Activated naive CD4-positive, alpha-beta T cell treated with anti-CD3 and anti-CD28 coated beads for 36 hours (primary cell): ENCODE results near the gene SLC26A6. TPM values are rescaled to one million over a fixed set of nuclear protein-coding genes. Genes with fewer than 3 reads are reported as not detected.

Source experiments
- CTCF ChIA-PET: fragments of 350-600 bp; sonication (Branson Sonifier 250); formaldehyde crosslinking; loops from one replicate; lab custom pipeline; 2021; ENCODE audit warnings: antibody characterized with exemption; lab: Charles Lee
- DNase-seq: peaks from one replicate; pipeline ENCODE4 v3.0.0-alpha.2; 2020
- H3K27ac Mint-ChIP-seq: one replicate; pipeline ENCODE4 v1.8.0; 2021; ENCODE audit warnings: mild to moderate bottlenecking, mixed read lengths
- H3K27me3 Mint-ChIP-seq: one replicate; pipeline ENCODE4 v1.8.0; 2021; ENCODE audit warnings: low read depth, mixed read lengths
- H3K36me3 Mint-ChIP-seq: one replicate; pipeline ENCODE4 v1.8.0; 2021; ENCODE audit warnings: low read depth, mixed read lengths
- H3K4me1 Mint-ChIP-seq: one replicate; pipeline ENCODE4 v1.8.0; 2021; ENCODE audit warnings: low read depth, mixed read lengths
- H3K4me3 Mint-ChIP-seq: one replicate; pipeline ENCODE4 v1.8.0; 2021; ENCODE audit warnings: mild to moderate bottlenecking, moderate library complexity, mixed read lengths
- H3K9me3 Mint-ChIP-seq: one replicate; pipeline ENCODE4 v1.8.0; 2021; ENCODE audit warnings: mixed read lengths
- intact Hi-C: fragments of 100-400 bp; cut with micrococcal nuclease; formaldehyde crosslinking; loops from one replicate; pipeline ENCODE4 v1.15.1; 2023
- total RNA-seq, 2 experiments: library from RNA; stranded (reverse); gene quantifications; one replicate each; pipeline ENCODE4 v1.2.3, GENCODE V29; 2021

SLC26A6 gene
- total RNA-seq, 2 experiments from 2014 or later, result 24.3 to 24.7 TPM

DNA sequence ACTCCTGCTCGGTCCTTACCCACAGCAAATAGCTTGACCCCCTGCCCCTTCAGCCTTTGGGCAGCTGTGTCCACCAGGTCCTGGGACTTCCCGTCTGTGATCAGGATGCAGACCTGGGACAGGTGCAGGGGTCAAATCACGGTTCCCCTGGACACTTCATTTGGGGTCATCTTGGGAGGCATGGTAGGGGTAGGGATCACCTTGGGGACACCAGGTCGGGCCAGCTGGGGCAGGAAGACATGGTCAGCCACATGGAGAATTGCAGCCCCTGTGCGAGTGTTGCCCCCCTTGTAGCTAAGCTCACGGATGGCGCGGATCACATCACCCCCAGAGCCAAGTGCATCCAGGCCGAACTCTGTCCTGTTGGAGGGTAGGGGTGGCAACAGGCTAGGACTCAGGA lies 41.9 kb downstream of the SLC26A6 start:
- no peak overlapping the region for H3K27ac Mint-ChIP-seq
- intact Hi-C loops, result no loop called here
- H3K36me3 Mint-ChIP-seq, result no peaks in the 10 kb centered on the region
- no peak overlapping the region for H3K4me3 Mint-ChIP-seq
- no peak for DNase-seq
- CTCF ChIA-PET, result no interaction called here
- H3K27me3 Mint-ChIP-seq, result peaks cover 31% of the 10 kb centered on the region
- peaks cover 6% of the 10 kb centered on the region for H3K4me1 Mint-ChIP-seq
- H3K9me3 Mint-ChIP-seq, result no peaks in the 10 kb centered on the region

DNA sequence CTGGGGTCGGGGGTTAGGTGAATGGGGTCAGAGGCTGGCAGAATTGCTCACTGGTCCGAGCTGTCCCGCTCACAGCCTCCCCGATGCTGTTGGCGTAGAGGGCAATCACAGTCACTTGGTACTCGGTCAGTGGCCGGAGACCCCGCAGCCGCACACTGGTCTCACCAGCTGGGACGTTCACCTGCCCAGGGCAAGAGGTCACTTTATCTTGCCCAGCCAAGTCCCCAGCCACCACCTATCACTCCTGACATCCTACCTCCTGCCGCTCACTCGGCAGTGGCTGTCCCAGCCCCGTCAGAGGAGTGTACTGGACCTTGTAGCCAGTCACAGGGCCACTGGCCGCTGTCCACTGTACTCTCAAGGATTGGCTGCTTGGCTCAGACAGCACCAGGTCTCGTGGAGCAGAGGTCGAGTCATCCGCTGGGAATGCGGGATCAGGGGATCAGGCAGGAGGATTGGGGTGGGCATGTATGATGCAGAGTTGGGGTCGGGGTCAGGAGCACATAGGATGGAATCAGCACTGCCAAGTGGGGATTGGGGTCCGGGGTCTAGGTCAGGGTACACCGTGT lies 42.7 kb downstream of the SLC26A6 start:
- Mint-ChIP-seq H3K4me1 (peaks cover 6% of the 10 kb centered on the region), H3K27me3 (peaks cover 36% of the 10 kb centered on the region), H3K36me3 (no peaks in the 10 kb centered on the region), H3K27ac (no peak overlapping the region), H3K9me3 (no peaks in the 10 kb centered on the region), H3K4me3 (no peak overlapping the region)
- no peak for DNase-seq
- CTCF ChIA-PET, result interaction anchor here (0.6 kb wide), 1 partner anchor 25 kb away, joined by 3 read pairs; no protein-coding TSS in a partner anchor
- intact Hi-C loops, result no loop called here

DNA sequence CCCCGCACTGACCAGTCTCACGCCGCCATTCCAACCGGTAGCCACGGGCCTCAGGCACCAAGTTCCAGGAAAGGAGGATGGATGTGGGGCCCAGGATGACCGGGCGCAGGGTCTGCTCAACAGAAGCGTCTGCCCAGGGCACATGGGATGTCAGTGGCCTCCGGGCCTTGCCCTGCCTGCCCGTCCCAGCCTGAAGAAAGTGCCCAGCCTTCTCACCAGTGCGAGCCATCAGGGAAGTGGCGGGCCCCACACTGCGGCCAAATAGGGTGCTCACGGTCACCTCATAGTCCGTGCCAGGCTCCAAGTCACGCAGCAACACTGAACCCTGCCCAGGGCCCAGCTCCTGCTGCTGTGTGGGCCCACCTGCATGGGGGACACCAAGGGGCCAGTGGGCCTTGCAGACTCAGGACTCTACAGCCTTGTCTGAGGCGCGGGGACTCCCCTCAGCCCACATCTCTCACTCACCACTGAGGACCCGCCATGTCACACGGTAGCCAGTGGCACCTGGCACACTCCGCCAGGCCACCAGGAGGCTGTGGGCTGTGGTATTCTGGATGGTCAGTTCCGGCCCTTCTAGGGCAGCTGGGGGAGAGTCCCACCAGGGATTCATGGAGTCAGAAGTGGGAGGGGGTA lies 43.3 kb downstream of the SLC26A6 start:
- no peak overlapping the region for H3K27ac Mint-ChIP-seq
- DNase-seq, result no peak
- peaks cover 36% of the 10 kb centered on the region for H3K27me3 Mint-ChIP-seq
- no peak overlapping the region for H3K4me3 Mint-ChIP-seq
- no peaks in the 10 kb centered on the region for H3K36me3 Mint-ChIP-seq
- H3K4me1 Mint-ChIP-seq, result peaks cover 6% of the 10 kb centered on the region
- H3K9me3 Mint-ChIP-seq, result no peaks in the 10 kb centered on the region
- intact Hi-C loops, result no loop called here
- CTCF ChIA-PET, result interaction anchor here (0.6 kb wide), 1 partner anchor 26 kb away, joined by 3 read pairs; no protein-coding TSS in a partner anchor

DNA sequence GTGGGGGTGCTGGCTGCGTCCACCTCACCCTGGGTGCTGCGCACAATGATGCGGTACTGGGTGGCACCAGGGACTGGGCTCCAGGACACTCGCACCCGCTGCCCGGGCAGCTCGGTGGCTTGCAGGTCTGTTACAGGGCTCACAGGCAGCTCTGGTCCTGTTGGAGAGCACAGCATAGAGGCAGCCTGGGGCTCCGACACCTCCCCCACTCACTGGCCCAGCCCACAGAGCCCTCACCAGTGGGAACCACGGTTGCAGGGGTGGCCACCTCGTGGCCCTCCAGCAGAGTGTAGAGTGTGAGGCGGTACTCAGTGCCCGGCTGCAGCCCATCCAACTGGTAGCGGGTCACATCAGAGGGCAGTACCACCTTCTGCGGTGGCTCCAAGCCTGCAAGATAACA lies 43.8 kb downstream of the SLC26A6 start:
- no peak for DNase-seq
- no peaks in the 10 kb centered on the region for H3K36me3 Mint-ChIP-seq
- peaks cover 36% of the 10 kb centered on the region for H3K27me3 Mint-ChIP-seq
- no peak overlapping the region for H3K4me3 Mint-ChIP-seq
- CTCF ChIA-PET, result no interaction called here
- peaks cover 6% of the 10 kb centered on the region for H3K4me1 Mint-ChIP-seq
- H3K9me3 Mint-ChIP-seq, result no peaks in the 10 kb centered on the region
- intact Hi-C loops, result no loop called here
- no peak overlapping the region for H3K27ac Mint-ChIP-seq

DNA sequence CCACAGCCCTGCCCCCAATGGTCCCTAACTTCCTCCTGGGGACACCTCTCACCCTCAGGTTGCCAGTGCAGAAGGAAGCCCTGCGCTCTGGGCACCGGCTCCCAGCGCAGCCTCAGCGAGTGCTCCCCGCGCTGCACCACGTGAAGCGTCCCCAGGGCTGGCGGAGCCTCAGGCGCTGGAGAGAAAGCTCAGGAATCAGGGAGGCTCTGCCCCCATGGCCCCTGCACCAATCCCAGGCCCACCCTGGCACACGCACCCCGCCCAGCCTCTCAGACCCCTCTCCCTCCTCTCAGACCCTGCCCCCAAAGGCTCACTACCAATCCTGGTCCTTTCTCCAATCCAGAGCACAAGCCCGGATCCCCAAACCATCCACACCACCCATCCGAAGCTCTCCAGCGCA lies 47.0 kb downstream of the SLC26A6 start:
- CTCF ChIA-PET, result no interaction called here
- H3K4me3 Mint-ChIP-seq, result no peak overlapping the region
- no peaks in the 10 kb centered on the region for H3K4me1 Mint-ChIP-seq
- DNase-seq, result no peak
- no peak overlapping the region for H3K27ac Mint-ChIP-seq
- H3K27me3 Mint-ChIP-seq, result peaks cover 27% of the 10 kb centered on the region
- no peaks in the 10 kb centered on the region for H3K36me3 Mint-ChIP-seq
- H3K9me3 Mint-ChIP-seq, result no peaks in the 10 kb centered on the region
- intact Hi-C loops, result no loop called here

DNA sequence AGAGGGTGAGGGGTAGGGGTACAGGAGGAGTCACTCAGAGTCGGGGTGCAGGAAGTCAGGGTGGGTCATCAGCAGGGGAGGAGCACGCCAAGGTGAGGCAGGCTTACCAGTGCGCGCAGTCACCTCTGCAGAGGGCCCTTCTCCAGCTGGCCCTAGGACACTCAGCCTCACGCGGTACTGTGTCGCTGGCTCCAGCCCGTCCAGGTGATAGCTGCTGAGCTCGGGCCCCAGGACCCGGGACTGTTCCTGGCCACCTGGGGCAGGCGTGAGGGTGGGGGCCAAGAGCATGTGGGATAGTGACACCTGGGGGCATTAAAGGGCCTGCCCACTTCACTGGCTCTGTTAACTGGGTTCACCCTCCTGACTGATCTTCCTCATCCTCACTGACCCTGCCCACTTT lies 47.6 kb downstream of the SLC26A6 start:
- Mint-ChIP-seq H3K4me1 (no peaks in the 10 kb centered on the region), H3K4me3 (no peak overlapping the region), H3K27me3 (peaks cover 22% of the 10 kb centered on the region), H3K27ac (no peak overlapping the region), H3K36me3 (no peaks in the 10 kb centered on the region), H3K9me3 (no peaks in the 10 kb centered on the region)
- no peak for DNase-seq
- intact Hi-C loops, result no loop called here
- CTCF ChIA-PET, result no interaction called here

DNA sequence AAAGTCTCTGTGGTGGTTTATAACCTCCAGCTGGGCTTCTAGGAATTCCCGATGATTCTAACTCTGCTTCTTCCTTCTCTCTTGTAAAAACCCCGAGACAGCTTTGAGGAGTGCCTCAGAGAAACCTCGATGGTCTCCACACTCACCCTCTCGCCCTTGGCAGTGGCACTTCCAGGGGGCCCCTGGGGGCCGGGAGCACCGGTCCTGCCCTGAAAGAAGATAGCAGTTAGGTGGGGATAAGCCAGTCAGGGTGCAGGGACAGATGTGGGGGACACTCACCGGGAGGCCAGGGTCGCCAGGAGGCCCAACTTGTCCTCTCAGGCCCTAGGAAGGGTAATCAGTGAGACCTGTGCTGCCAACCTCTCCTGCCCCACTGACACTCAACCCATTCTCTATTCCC lies 49.9 kb downstream of the SLC26A6 start:
- intact Hi-C loops, result no loop called here
- H3K4me3 Mint-ChIP-seq, result no peak overlapping the region
- no peaks in the 10 kb centered on the region for H3K4me1 Mint-ChIP-seq
- CTCF ChIA-PET, result interaction anchor here (0.6 kb wide), 1 partner anchor 45 kb away, joined by 4 read pairs; no protein-coding TSS in a partner anchor
- H3K36me3 Mint-ChIP-seq, result no peaks in the 10 kb centered on the region
- H3K27ac Mint-ChIP-seq, result no peak overlapping the region
- no peaks in the 10 kb centered on the region for H3K9me3 Mint-ChIP-seq
- peaks cover 17% of the 10 kb centered on the region for H3K27me3 Mint-ChIP-seq
- no peak for DNase-seq

DNA sequence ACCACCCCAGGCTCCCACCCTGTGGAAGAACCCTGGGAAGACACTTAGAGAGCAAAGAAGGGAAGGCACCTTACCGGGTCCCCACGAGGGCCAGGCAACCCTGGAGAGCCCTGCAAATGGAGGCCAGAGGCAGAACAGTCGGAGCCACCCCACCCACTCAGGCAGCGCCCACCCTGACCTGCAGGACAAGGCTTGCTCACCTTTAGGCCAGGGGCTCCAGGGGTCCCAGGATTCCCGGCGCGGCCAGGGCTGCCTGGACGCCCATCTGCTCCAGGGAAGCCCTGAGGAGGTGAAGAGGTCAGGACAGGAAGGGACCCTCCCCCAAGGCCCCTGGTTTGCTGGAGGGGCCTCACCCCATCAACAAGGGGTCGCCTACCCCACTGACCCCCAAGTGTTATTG lies 50.4 kb downstream of the SLC26A6 start:
- Mint-ChIP-seq H3K9me3 (no peaks in the 10 kb centered on the region), H3K27ac (no peak overlapping the region), H3K4me1 (no peaks in the 10 kb centered on the region), H3K36me3 (no peaks in the 10 kb centered on the region), H3K4me3 (no peak overlapping the region), H3K27me3 (peaks cover 16% of the 10 kb centered on the region)
- no peak for DNase-seq
- CTCF ChIA-PET, result interaction anchor here (0.6 kb wide), 1 partner anchor 44 kb away, joined by 4 read pairs; no protein-coding TSS in a partner anchor
- intact Hi-C loops, result no loop called here

DNA sequence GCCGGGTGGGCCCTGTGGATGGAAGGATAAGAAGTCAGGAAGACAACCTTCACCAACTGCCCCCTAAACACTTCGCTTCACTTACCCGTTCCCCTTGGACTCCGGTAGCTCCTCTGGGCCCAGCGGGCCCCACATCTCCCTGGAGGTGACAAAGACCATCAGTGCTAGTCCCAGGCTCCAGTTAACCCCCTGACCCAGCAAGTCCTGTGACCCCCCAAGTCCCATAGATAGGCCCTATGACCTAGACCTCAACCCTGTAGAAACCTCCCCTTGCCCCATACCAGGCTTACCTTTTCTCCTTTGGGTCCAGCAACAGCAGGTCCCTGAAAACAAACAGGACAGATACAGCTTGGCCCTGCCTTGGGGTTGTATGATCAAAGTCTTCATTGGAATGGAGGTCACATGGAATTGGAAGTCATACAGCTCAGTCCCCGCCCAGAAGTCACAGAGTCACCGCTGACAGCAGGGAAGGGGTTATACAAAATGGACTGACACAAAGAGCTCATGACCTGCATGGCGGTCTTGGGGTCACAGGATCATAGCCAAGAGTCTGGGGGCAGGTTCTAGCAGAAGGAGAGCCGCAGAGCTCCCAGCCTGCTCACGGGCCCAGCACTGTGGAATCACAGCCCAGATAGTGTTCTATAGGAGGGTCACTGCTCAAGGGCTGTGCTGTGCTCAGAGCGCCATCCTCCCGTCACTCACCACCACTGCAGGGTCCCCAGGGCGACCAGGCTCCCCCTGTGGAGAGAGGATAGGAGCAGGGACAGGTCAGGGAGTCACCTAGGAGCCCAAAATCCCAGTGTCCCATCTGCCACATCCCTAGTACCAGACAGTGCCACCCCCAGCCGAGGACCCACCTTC lies 53.4 kb downstream of the SLC26A6 start:
- Mint-ChIP-seq H3K4me1 (no peaks in the 10 kb centered on the region), H3K27me3 (no peaks in the 10 kb centered on the region), H3K4me3 (no peak overlapping the region), H3K36me3 (no peaks in the 10 kb centered on the region), H3K9me3 (no peaks in the 10 kb centered on the region), H3K27ac (no peak overlapping the region)
- intact Hi-C loops, result no loop called here
- CTCF ChIA-PET, result no interaction called here
- no peak for DNase-seq

DNA sequence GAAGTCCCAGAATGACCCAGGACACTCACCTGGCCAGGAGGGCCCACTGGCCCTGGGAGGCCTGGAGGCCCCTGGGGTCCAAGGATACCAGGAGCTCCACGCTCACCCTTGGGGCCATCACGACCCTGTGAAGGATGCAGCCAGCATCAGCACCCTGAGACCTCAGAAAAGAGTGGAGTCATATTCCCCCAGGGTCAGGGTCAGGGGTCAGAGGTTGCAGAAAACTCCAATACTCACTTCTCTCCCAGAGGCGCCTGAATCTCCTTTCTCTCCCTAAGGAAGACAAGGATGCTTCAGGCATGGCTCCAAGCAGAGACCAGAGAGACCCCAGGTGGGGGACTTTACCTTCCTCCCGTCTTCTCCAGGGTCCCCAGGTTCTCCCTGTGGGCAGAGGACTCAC lies 58.6 kb downstream of the SLC26A6 start:
- Mint-ChIP-seq H3K4me1 (no peaks in the 10 kb centered on the region), H3K27ac (no peak overlapping the region), H3K9me3 (no peaks in the 10 kb centered on the region), H3K27me3 (no peaks in the 10 kb centered on the region), H3K36me3 (no peaks in the 10 kb centered on the region), H3K4me3 (no peak overlapping the region)
- no peak for DNase-seq
- CTCF ChIA-PET, result no interaction called here
- intact Hi-C loops, result no loop called here
